Activated CD8-positive, alpha-beta memory T cell treated with anti-CD3 and anti-CD28 coated beads, Interleukin-2, amount 10 ng/mL, durations not matched to agents 7 days and 5 days (primary cell): ENCODE results near the gene CACNA1I. TPM values are rescaled to one million over a fixed set of nuclear protein-coding genes. Genes with fewer than 3 reads are reported as not detected.

Experiments
- ATAC-seq: fragments of 150-1000 bp; cut with Tn5 transposase; one replicate; pipeline ENCODE4 v1.10.0; 2021; ENCODE audit warnings: moderate library complexity
- CTCF ChIA-PET: fragments of 350-600 bp; sonication (Branson Sonifier 250); formaldehyde crosslinking; loops from one replicate; lab custom pipeline; 2021; ENCODE audit warnings: antibody characterized with exemption; lab: Charles Lee
- DNase-seq: peaks from one replicate; pipeline ENCODE4 v3.0.0-alpha.2; 2020
- H3K27ac Mint-ChIP-seq: one replicate; pipeline ENCODE4 v1.8.0; 2021; ENCODE audit warnings: mild to moderate bottlenecking, mixed read lengths
- H3K27me3 Mint-ChIP-seq: one replicate; pipeline ENCODE4 v1.8.0; 2021; ENCODE audit warnings: mixed read lengths
- H3K36me3 Mint-ChIP-seq: one replicate; pipeline ENCODE4 v1.8.0; 2021; ENCODE audit warnings: mild to moderate bottlenecking, mixed read lengths
- H3K4me1 Mint-ChIP-seq: one replicate; pipeline ENCODE4 v1.8.0; 2021; ENCODE audit warnings: mixed read lengths
- H3K4me3 Mint-ChIP-seq: one replicate; pipeline ENCODE4 v1.8.0; 2021; ENCODE audit warnings: mild to moderate bottlenecking, moderate library complexity, mixed read lengths
- H3K9me3 Mint-ChIP-seq: one replicate; pipeline ENCODE4 v1.8.0; 2022; ENCODE audit warnings: low read depth, mixed read lengths
- total RNA-seq, 2 experiments: library from RNA; stranded (reverse); gene quantifications; one replicate each; pipeline ENCODE4 v1.2.3, GENCODE V29; 2021

Gene CACNA1I
- total RNA-seq, 2 experiments from 2014 or later, result 0.30 to 1.8 TPM

DNA sequence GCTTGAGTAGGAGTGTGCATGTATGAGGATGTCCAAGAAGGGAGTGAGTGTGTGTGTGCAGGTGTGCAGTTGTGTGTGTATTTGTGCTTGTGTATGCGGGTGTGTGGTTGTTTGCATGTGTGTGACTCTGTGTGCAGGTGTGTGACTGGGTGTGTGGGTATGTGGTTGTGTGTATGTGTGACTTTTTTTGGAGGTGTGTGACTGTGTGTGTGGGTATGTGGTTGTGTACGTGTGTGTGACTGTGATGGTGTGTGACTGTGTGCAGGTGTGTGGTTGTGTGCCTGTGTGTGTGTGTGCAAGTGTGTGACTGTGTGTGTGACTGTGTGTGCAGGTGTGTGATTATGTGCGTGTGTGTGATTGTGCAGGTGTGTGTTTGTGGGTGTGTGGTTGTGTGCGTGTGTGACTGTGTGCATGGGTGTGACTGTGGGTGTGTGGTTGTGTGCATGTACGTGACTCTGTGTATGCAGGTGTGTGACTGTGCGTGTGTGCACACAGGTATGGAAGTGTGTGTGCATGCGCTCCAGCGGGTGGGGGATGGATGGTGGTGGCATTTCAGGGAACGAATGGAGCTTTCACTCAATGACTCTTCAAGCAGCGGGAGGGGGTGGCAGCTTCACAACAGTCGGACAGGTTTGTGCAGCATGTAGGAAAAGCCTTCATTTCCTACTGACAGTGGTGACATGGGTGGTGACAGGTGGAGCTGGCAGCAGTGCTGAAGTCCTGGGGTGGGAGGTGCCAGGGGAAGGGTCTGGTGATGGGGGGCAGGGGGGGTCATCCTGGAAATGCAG is 47.6 kb downstream of the CACNA1I start:
- Mint-ChIP-seq H3K27me3 (peaks cover 30% of the 10 kb centered on the region), H3K36me3 (peaks cover 2% of the 10 kb centered on the region), H3K9me3 (peaks cover 3% of the 10 kb centered on the region), H3K4me3 (no peak overlapping the region), H3K4me1 (peaks cover 8% of the 10 kb centered on the region), H3K27ac (no peak overlapping the region)
- CTCF ChIA-PET, result no interaction called here
- ATAC-seq, result no peak
- no peak for DNase-seq

DNA sequence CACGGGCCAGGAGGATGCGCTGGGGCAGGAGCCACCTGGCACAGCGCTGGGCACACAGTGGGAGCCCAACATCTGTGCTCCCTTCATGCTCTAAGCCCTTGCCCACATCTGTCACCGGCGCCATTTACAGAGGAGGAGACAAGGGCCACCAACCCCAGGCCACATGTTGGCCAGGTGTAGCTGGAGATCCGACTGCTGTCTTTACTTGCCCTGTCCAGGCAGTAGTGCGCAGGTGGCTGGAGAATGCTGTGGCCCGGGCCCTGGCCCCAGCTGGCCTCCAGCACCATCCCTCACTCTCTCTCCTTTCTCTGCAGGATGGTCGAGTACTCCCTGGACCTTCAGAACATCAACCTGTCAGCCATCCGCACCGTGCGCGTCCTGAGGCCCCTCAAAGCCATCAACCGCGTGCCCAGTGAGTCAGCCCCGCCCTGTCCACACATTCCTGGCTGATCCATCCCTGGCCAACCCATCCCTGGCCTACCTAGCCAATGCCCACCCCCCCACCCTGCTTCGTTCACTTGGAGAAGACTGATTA is 48.5 kb downstream of the CACNA1I start:
- Mint-ChIP-seq H3K9me3 (peaks cover 3% of the 10 kb centered on the region), H3K27me3 (peaks cover 30% of the 10 kb centered on the region), H3K36me3 (peaks cover 2% of the 10 kb centered on the region), H3K27ac (no peak overlapping the region), H3K4me3 (no peak overlapping the region), H3K4me1 (peaks cover 4% of the 10 kb centered on the region)
- DNase-seq, result no peak
- CTCF ChIA-PET, result no interaction called here
- ATAC-seq, result no peak

DNA sequence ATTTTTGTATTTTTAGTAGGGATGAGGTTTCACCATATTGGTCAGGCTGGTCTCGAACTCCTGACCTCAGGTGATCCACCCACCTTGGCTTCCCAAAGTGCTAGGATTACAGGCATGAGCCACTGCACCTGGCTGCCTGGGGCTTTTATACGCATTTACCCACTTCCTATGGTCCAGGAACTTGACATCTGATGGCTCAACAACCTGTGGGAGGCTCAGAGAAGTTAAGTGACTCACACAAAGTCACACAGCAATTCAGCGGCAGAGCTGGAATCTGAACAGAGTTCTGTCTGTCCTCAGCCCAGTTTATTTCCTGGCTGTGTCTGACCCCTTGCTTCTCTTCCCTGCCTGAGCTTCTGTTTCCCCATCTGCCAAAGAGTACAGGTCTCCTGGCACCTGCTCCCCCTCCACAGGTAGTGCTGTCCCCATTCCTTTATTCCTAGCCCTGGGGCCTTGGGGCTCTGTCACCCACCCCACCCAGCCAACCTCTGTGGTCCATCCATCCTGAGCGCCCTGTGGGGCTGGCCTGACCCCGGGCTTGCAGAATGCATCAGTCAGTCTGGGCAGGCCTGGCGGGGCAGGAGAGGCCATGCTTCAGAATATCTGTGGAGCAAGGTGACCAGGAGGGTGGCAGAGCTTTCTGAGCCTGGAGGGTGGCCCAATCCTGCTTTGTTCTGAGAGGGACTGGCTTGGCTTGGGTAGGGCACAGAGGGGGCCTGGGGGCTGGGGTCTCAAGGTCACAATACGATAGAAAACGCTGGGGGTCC is 50.6 kb downstream of the CACNA1I start:
- CTCF ChIA-PET, result interaction anchor here (1.0 to 2.1 kb wide), 2 partner anchors 45 to 404 kb away, joined by 3 to 7 read pairs; no protein-coding TSS in a partner anchor
- H3K36me3 Mint-ChIP-seq, result peaks cover 2% of the 10 kb centered on the region
- H3K4me3 Mint-ChIP-seq, result no peak overlapping the region
- DNase-seq, result no peak
- no peak overlapping the region for H3K27ac Mint-ChIP-seq
- no peak for ATAC-seq
- H3K27me3 Mint-ChIP-seq, result peaks cover 24% of the 10 kb centered on the region
- peaks cover 3% of the 10 kb centered on the region for H3K9me3 Mint-ChIP-seq
- H3K4me1 Mint-ChIP-seq, result peaks cover 4% of the 10 kb centered on the region

DNA sequence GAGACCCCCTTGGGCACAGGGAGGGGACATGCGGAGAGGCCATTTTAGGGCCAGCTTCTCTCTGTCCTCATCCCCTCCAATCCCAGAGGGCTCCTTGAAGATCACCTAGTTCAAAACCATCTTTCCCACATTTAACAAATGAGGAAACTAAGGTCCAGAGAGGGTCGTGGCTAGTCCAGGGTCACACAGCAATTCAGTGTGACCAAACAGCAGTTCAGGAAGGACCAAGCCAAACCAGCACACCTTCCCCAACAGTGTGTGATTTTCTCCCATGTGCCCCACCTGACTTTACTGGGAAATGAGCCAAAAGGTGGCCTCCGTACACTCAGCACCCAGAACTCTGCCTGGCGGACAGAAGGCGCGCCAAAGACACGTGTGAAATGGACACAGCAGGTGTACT is 51.3 kb downstream of the CACNA1I start:
- CTCF ChIA-PET, result interaction anchor here (0.7 to 2.1 kb wide), 4 partner anchors 295 to 403 kb away, joined by 3 to 7 read pairs (median 3); no protein-coding TSS in a partner anchor
- H3K36me3 Mint-ChIP-seq, result peaks cover 2% of the 10 kb centered on the region
- H3K4me3 Mint-ChIP-seq, result no peak overlapping the region
- no peak for DNase-seq
- H3K9me3 Mint-ChIP-seq, result peaks cover 3% of the 10 kb centered on the region
- ATAC-seq, result no peak
- H3K4me1 Mint-ChIP-seq, result peaks cover 4% of the 10 kb centered on the region
- no peak overlapping the region for H3K27ac Mint-ChIP-seq
- H3K27me3 Mint-ChIP-seq, result peaks cover 23% of the 10 kb centered on the region

DNA sequence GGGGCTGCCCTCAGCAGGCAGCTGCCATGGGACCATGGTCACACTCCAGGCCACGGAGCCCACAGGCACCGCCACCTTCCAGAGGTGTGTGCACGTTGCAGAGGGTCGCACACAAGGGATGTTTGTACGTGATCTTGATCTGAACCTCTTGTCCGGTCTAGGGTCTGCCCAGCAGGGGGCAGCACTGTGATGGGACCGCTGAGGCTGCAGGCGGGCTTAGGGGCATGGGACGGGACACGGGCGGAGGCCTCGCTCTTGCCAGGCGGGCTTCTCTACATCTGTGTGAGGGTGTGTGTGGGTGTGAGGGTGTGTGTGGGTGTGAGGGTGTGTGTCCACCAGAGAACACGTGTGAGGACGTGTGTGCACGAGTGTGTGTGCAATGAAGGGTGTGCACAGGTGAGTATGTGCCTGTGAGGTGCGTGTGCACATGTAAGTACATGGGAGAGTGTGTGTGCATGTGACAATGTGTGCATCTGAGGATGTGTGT is 52.4 kb downstream of the CACNA1I start:
- H3K27ac Mint-ChIP-seq, result no peak overlapping the region
- H3K4me1 Mint-ChIP-seq, result peaks cover 2% of the 10 kb centered on the region
- peak; percentile 82 for DNase-seq
- H3K36me3 Mint-ChIP-seq, result no peaks in the 10 kb centered on the region
- H3K4me3 Mint-ChIP-seq, result no peak overlapping the region
- peaks cover 2% of the 10 kb centered on the region for H3K9me3 Mint-ChIP-seq
- peak; percentile 82 for ATAC-seq
- CTCF ChIA-PET, result interaction anchor here (0.7 to 2.1 kb wide), 3 partner anchors 294 to 402 kb away, joined by 3 to 7 read pairs (median 3); no protein-coding TSS in a partner anchor
- H3K27me3 Mint-ChIP-seq, result peaks cover 19% of the 10 kb centered on the region

DNA sequence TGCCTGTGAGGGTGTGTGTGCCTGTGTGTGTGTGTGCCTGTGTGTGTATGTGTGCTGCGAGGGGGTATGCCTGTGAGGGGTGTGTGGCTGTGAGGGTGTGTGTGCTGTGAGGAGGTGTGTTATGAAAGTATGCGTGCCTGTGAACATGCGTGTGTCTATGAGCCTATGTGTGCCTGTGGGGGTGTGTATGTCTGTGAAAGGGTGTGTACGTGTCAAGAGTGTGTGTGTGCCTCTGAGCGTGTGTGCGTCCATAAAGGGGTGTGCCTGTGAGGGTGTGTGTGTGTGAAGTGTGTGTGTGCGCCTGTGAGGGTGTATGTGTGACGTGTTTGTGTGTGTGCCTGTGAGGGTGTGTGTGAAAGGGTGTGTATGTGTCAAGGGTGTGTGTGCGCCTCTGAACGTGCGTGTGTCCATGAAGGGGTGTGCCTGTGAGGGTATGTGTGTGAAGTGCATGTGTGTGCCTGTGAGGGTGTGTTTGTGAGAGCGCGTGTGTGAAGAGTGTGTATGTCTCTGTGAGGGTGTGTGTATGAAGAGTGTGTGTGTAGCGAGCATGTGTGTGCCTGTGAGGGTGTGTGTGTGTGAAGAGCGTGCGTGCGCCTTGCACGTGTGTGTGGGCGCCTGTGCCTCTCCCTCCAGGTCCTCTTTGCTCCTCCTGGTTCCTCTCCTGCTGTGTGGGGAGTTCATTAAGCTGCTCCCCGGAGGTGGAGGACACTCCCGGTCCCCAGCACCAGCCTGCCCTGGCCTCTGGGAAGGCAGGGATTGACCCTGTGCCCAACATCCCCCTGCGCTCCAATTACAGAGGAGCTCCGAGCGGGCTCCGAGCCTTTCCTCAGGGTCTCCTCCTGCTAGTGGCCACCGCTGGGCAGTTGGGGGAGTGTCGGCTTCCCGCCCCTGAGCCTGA is 53.3 kb downstream of the CACNA1I start:
- Mint-ChIP-seq H3K9me3 (no peaks in the 10 kb centered on the region), H3K27ac (no peak overlapping the region), H3K36me3 (no peaks in the 10 kb centered on the region), H3K27me3 (peaks cover 15% of the 10 kb centered on the region), H3K4me3 (no peak overlapping the region), H3K4me1 (no peaks in the 10 kb centered on the region)
- ATAC-seq, result no peak
- CTCF ChIA-PET, result interaction anchor here (0.6 to 2.3 kb wide), 3 partner anchors 8 to 400 kb away, joined by 3 to 9 read pairs (median 3); no protein-coding TSS in a partner anchor
- no peak for DNase-seq

DNA sequence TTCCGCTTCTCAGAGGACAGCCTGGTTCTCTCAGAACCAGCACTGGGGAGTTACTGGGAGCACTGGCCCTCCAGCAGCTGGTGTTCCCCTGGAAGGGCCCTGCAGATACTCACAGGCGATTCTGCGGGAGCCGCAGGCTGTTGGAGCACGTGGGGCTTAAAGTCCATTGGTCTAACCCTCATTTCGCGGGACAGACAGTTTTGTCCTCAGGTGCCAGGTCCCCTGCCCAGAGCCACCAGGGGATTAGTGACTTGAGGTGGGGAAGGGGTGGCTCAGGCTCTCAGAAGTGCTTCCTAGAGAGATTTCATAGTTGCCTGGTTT is 53.9 kb downstream of the CACNA1I start:
- DNase-seq (no peak), ATAC-seq (no peak)
- CTCF ChIA-PET, result interaction anchor here (0.6 to 2.3 kb wide), 3 partner anchors 9 to 400 kb away, joined by 3 to 9 read pairs (median 3); no protein-coding TSS in a partner anchor
- peaks cover 15% of the 10 kb centered on the region for H3K27me3 Mint-ChIP-seq
- no peaks in the 10 kb centered on the region for H3K9me3 Mint-ChIP-seq
- no peak overlapping the region for H3K4me3 Mint-ChIP-seq
- no peak overlapping the region for H3K27ac Mint-ChIP-seq
- no peaks in the 10 kb centered on the region for H3K36me3 Mint-ChIP-seq
- no peaks in the 10 kb centered on the region for H3K4me1 Mint-ChIP-seq

DNA sequence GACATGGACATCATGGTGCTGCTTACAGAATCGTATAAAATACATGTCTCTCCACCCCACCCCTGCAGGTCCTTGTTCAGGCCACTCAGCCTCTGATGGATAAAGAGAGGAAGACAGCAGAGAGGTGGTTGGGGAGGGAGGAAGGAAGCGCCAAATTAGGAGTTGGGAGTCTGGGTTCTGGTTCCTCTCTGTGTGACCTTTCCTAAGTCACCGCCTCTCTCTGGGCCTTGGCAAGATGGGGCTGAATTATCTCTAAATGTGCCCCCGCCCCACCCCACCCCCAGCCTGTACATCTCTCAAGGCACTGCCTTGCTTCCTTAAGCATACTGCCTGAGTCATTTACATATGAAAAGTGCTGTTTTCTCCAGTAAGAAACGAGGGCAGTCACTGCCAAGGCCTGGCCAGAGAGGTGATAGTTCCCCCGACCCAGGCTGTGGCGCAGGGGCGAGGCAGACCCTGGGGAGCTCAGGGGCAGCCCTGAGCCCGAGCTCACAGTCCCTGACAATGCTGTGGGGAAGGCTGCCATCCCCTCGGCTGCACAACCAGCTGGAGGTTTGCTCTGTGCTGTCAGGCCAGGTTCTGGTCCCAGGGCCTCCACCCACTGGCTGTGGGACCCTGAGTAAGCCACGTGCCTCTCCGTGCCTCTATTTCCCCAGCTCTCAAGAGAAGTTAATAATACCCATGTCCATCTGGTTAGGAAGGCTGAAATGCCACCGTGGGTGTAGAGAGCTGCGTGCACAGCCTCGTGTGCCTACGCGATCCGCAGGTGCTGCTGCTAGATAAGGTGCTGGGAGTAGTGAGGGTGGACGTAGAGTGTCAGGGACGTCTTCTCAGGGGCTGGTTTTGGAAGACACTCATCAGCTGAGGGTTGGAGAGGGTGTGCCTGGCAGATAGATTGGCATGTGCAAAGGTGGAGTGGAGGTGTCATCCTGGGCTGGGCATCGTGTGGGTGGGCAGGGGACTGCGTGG is 55.3 kb downstream of the CACNA1I start:
- no peak overlapping the region for H3K27ac Mint-ChIP-seq
- ATAC-seq, result no peak
- no peak for DNase-seq
- H3K36me3 Mint-ChIP-seq, result no peaks in the 10 kb centered on the region
- H3K4me1 Mint-ChIP-seq, result no peaks in the 10 kb centered on the region
- H3K9me3 Mint-ChIP-seq, result no peaks in the 10 kb centered on the region
- no peak overlapping the region for H3K4me3 Mint-ChIP-seq
- CTCF ChIA-PET, result interaction anchor here (1.7 to 2.3 kb wide), 2 partner anchors 33 to 398 kb away, joined by 4 to 9 read pairs; no protein-coding TSS in a partner anchor
- peaks cover 15% of the 10 kb centered on the region for H3K27me3 Mint-ChIP-seq

DNA sequence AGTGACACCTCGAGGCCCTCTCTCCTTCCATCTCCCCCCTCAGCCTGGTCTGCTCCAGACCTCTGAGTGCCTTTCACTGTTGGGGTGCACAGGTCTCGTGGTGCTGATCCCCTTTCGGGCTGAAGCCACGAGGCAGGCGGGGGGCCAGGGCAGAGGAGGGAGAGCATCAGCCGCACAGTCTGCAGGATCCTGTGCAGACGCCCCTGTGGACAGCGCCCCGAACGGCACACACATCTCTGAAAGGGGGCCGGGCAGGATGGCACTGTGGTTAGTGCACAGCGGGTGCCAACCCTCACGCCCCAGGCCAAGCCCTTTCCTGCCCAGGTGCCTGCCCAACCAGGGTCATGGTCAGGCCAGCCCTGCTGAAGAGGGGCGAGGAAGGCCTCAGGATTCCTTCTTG is 56.7 kb downstream of the CACNA1I start:
- DNase-seq (no peak), ATAC-seq (no peak)
- H3K4me1 Mint-ChIP-seq, result peaks cover 4% of the 10 kb centered on the region
- H3K9me3 Mint-ChIP-seq, result no peaks in the 10 kb centered on the region
- no peaks in the 10 kb centered on the region for H3K36me3 Mint-ChIP-seq
- peaks cover 15% of the 10 kb centered on the region for H3K27me3 Mint-ChIP-seq
- no peak overlapping the region for H3K27ac Mint-ChIP-seq
- CTCF ChIA-PET, result interaction anchor here (1.7 kb wide), 1 partner anchor 31 kb away, joined by 4 read pairs; no protein-coding TSS in a partner anchor
- H3K4me3 Mint-ChIP-seq, result no peak overlapping the region

DNA sequence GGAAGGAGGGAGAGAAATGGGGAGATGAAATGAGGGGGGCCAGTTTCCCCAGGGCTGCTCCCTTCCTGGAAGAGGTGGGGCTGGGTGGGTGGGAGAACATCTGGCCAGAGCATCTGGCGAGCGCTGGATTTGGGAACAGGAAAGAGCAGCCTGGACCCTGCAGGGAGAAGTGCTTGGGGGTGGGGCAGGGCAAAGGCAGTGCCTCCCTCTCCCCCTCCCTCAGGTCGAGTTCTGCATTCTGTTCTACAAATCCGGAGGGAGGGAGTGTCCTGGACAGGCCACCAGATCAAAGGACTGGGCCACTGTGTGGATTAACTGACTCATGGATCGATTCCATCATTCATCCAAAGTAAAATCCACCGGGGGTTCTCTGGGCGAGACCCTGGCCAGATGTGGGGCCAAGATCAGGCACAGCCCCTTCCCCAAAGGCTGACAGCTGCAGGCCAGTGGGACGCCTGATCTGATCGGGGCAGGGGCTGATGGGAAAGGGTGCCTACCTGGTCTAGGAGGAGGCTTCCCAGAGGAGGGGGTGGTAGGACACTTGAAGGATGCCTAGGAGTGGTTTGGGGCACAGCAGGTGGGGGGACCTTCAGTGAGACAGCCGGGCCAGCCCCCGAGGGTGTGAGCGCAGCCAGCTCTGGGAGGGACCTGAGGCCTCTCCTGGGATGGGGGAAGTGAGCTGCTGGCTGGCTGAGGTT is 57.5 kb downstream of the CACNA1I start:
- H3K27ac Mint-ChIP-seq, result no peak overlapping the region
- no peak for DNase-seq
- CTCF ChIA-PET, result no interaction called here

DNA sequence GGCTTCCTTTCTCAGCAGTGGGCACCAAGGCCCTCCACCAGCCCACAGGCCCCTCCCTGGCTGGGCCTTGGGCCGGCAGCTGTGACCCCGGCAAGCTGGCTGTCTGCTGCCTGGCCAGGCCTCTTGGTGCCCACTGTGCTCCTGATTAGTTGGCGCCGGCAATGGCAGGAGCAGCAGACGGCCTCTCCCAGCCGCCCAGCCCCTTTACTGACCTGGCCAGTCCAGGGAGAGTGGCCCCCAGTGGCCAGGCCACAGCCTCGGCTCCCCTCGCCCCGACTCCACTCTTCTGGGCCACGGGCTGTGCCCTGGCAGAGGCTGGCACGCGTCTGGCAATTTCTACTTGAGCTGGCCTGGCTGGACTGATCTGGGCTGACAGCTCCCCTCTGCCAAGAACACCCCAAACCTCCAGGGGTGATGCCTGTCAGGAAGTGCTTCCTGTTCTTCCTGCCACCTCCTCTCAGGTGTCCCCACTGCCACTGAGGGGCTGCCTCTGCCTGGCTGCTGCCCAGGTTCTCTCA is 58.1 kb downstream of the CACNA1I start:
- CTCF ChIA-PET, result no interaction called here
- no peak for ATAC-seq

More for the DNA sequence above, 57.5 kb downstream of the CACNA1I start:
- Mint-ChIP-seq H3K9me3 (no peaks in the 10 kb centered on the region), H3K4me1 (peaks cover 4% of the 10 kb centered on the region), H3K4me3 (no peak overlapping the region), H3K27me3 (peaks cover 15% of the 10 kb centered on the region), H3K36me3 (no peaks in the 10 kb centered on the region)
- no peak for ATAC-seq

More for the DNA sequence above, 58.1 kb downstream of the CACNA1I start:
- Mint-ChIP-seq H3K9me3 (no peaks in the 10 kb centered on the region), H3K4me1 (peaks cover 4% of the 10 kb centered on the region), H3K27me3 (peaks cover 15% of the 10 kb centered on the region), H3K27ac (no peak overlapping the region), H3K36me3 (no peaks in the 10 kb centered on the region), H3K4me3 (no peak overlapping the region)
- DNase-seq, result no peak
